Inflammatory macrophage treated with lipopolysaccharide for 1 hour (primary cell): Measurements from ENCODE around the gene EN1.

Experiments used
- DNase-seq, 2 donors: peaks; one replicate each; pipeline ENCODE4 v3.0.0-alpha.2; 2020 to 2022

Gene EN1

DNA sequence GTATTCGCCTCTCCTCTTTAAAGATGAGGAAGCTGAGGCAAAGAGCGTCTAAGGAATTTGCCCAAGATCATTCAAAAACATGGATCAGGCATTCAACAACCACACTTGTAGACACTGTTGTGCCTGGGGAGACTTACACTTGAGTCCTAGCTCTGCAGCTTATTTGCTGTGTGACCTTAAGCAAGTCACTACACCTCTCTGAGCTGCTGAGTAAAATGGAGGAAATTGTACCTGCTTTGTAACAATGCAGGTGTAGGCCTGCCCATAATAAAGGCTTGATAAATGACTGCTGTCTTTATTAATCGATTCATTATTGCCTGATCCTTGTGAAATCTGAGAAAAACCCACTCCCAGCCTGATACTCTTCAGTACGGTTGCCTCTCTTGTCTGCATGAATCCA is 30.8 kb downstream of the EN1 start:
- DNase-seq = no peak

DNA sequence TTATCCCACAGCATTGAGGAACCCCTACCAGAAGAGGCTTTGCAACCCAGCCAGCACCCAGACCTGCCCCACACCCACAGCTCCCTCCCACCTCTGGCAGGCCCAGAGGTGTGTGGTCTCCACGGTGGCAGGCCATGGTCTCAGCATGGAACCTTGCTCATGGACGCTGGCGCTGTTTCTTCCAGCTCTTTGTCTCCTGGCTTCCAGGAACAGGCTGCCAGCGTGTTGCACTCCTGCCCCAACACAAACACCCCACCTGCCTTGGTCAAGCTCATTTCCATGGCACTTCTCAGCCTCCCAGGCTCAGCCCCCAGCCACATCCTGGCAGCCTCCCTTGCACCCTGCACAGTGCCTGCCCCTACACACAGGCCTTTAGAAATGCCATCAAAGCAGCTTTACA is 31.7 kb downstream of the EN1 start:
- DNase-seq = no peak

DNA sequence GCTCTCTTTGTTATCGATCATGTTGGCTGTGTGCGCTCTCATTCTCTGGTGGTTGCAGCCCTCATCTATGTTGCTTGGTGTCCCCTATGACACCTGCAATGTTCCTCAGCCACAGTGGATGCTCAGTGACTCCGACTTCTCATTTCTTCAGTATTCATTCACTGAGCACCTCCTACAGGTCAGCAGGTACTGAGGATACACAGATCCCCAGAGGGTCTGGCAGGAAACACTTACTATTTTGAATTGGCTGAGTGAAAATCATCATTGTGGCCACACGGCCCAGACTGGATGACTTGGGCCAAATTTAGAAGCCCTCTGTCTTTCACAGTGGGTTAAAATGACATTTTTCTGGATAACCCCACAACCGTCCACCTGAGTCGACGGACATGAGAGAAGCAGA is 32.1 kb downstream of the EN1 start:
- DNase-seq = no peak

DNA sequence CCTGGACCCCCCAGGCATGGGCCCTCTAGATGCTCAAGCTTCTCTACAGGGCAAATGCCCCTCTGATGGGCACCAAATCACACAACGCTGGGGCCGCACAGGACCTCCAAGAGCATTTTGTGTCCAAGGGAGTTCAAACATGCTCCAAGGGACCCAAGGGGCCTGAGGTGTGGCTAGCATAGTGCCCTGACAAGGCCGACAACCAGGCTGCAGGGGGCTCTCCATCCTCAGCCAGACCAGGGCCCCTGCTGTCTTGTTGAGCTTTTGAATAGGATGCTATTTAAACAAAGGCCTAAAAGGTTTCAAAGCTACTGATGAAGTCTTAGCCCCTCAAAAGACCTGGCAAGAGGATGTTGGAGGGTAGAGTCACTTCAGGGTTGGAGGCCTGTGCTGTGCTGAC is 33.1 kb downstream of the EN1 start:
- no peak for DNase-seq

DNA sequence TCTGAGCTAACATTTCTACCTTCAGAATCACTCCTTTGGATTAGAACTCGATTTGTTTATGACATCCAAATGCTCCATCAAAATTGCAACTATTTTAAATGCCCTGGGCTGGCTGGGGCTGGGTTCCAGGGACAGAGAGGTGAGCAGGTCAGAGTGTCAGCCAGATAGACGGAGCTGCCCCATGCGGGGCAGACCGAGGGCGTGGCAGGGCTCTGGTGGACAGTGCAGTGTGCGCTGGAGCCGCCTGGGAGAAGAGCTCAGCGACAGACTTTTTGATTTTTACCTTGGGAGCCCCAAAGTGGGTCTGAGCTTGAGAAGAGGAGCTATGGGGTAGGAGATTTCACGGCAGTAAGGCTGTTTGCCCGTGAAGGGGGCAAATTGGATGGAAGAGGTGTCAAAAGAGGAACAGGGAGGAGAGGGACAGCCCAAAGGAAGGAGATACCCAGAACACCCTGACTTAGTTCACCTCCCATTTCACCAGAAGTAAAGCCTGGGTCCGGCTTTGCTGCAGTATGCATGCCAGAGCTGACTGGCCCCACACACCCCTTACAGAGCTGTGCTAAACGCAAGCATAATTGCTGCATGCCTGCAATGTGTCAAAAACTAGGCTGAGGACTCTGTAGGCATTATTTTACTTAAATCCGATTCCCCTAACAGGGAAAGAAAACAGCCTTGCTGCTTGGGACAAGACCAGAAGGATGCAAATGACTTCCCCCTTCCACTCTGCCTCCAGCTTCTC is 33.7 kb downstream of the EN1 start:
- no peak for DNase-seq

DNA sequence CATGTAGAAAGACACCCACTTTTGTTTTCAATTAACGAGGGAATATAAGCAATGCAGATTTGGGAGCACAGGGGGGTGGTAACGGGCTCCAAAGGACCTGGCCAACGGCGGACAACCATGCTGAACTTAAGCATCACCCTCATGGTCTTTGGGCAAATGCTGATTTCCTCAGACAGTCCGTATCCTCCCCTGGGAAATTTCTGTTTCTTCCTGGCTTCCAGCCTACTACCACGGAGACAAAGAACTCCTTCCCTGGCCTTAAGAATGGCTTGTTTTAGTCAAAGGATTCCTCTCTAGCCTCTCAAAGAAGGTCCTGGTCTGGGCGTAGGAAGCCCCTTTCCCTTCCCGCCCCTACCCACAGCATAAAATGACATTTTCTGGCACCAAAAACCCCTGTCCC is 34.3 kb downstream of the EN1 start:
- no peak for DNase-seq

DNA sequence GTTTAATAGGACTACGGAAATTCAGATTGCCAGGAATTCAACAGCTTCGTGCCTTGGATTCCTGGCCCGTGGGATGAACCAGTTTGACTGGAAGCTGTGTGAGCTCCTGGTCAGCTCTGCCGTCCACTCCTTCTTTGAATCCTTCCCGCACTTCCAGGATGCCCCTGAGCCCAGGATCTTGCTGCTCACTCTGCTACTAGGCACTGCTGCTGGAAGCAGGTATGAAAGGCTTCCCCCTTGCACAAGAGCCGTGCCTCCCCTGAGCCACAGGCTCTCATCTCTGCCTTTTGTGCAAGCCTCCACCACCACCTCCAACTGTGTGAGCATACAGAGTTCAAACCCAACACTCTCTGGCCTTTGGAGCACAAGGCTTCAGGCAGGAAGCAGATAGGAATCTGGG is 34.9 kb downstream of the EN1 start:
- DNase-seq = no peak

DNA sequence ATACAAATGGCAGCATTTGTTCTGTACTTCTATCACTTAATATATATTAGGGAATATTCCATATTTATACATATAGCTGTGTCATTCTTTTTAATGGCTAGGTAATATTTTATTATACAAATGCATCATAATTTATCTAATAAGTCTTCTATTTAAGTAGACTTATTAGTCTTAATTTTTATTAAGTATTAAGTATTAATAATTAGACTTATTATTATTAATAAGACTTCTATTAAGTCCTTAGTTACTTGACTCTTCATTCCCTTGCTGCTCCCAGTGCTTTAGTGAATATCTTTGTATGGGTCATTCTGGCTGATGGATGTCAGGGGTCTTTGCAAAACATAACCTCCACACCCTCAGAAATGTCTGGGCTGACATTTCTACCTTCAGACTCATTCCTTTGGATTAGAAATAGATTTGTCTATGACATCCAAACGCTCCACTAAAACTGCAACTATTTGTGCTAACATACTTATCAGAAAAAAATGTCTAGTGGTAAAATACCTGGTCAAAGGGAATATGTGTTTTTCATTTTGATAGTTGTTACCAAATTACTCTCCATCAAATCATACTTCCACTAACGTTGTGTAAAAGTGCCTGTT is 35.8 kb downstream of the EN1 start:
- no peak for DNase-seq

DNA sequence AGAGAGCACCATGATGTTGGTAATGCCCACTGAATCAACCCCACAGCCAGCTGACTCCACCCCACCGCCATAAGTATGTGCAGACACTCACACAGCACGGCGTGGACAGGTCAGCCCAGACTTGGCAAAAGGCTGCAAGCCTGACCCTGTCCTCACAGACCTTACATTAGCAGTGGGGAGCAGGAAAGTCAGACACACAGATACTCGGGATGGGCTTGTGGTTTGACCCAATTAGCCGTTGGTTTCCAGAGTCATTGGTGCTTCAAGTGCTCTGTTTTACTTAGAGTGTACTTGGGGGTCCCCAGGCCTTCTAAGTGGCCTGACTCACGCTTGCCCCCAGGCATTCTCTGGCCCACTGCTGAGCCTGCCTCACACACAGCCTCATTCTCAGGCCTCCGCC is 36.7 kb downstream of the EN1 start:
- no peak for DNase-seq

DNA sequence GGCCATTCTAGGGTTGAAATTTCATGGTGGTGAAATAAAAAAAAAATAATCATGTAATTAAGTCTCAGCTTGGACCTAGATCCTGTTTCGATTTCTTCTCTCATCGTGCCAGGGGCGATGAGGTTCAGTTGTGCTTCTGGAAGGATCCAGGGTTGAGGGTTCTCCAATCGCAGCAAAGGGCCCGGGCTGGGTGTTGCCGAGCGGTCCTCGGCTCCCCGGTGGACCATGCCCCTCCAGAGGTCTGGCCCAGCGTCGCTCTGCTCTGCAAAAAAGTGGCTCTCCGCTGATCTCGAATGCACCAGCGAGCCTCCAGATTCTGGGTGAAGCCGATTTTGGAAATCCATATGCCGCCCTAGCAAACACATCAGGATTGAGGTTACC is 39.0 kb downstream of the EN1 start:
- no peak for DNase-seq

DNA sequence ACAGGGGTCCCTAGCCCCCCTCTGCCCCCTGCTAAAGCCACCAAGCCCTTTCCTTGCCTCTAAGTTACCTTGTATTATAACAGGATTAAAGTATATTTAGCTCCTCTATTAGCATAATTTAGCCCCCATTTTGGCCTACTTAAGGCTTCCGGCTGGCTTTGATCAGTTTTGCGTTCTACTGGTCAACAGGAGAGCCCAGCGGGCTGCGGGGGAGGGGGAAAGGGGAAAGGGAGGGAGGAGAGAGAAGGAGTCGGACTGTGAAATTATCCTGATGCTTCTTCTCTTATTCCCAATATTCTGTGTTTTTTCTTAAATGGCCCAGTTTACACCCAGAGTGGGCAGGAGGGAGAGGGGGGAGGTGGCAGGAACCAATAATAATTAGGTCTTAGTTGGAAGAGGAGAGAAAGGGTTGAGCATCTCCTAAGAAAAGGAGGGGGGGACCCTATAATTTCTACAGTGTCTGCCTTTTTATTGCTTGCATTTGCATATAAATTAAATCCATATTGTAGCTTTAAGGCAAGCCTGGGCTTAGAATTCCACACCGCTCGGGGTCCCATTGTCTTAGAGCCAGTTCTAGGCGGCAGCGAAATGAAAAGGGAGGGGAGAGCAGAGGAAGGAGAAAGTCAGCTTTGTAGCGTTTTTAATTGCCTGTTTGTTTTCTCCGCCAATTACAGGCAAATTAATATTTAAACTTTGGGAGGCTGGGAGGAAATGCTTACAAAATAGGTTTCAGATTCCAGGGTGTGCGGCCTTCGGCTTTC is 39.6 kb downstream of the EN1 start:
- DNase-seq = no peak

DNA sequence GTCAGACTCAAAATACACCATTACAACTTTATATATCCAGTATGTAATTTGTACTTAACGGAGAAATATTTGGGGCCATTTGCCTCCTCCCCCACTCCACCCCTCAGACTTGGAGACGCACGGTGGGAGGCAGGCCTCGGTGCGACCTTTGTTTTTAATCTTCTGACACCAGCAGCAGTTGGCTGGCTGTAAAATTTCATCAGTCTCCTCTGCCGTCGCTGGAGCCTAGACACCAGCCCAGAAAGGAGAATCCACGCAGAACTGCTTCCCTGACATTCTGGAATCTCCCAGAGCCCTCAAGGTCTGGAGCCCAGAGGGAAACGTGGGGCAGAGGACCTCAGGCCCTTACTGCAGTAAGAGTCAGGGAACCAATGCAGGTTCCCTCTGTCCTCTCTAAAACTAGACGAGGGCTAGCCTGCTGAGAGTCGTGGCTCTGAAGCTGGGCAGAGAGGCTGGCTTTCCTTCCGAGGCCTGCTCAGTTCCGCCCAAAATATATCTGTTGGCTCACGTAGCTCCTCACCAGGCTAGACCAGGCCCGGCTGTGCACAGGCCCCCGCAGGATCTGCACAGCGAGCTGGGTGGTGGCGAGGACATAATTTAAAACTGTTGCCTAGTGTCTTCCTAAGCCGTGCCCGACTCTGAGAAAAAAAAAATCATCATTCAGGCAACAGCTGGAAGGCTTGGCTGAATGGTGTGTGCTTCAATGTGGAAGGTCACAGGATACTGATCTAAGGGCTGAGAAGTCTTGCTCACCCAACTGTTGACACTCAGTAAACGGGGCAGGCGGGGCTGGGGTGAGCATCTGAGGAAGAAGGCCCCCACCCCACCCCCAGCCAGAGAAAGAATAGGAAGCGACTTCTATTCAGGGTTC is 40.4 kb downstream of the EN1 start:
- no peak for DNase-seq

DNA sequence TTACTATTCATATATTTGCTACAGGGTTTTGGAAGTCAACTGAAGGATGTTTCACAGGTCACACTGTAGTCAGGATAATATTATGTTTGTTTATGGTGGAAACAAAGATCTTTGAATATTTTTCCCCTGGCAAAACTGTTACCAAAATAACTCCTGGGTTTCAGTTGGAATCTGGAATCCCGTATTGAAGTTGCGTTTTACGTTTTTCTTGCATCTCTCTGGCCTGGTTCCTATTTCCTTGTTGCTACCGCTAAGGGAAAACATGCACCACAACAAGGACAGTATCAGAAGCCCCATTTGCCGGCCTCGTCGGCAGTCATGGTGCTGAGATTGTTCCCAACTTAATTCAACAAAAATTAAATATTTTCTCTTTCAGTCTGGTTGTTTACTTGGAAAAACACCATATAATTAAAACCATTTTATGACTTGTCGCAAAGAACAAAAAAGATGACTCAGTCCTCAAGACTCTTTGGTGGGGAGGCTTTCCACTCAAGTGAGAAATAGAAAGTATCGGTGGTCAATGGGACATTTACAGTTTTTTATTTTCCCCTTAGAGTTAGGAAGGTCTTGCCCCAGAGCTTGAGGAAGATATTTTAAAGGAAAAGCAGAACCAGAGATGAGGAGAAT is 42.3 kb downstream of the EN1 start:
- DNase-seq = no peak

DNA sequence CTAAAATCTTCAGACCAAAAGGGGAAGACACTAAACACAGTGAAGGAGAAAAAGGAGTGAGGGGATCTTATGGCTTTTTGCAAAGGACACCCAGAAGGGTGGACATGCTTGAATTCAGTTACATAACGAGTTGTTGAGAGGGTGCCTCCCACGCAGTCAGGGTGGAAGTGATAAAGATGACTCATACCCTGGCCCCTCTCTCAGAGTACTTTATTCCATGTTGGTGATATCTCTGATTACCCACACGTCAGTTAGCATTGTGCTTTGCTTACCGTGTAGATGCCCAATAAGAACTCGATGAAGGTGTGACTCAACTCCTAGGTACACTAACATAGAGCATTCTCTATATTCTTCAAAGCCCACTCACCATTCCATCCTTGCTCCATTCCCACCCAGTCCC is 44.4 kb downstream of the EN1 start:
- no peak for DNase-seq

DNA sequence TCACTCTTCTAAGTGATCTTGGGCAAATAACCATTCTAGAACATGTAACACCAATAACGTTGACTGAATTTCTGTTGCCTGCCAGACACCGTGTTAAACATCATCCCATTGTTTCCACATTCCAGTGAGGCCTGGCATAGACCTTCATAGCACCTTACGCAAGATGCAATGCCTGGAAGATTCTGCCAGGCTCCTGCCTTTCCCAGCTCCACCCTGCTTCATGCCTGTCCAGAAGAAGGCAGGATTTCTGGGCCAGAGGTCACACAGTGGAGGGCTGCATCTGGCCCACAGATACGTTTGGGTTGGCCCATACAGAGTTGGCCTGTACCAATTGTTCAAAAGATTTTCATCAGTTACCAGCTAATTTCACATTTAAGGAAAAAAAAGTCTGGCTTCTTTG is 46.3 kb downstream of the EN1 start:
- DNase-seq = no peak

DNA sequence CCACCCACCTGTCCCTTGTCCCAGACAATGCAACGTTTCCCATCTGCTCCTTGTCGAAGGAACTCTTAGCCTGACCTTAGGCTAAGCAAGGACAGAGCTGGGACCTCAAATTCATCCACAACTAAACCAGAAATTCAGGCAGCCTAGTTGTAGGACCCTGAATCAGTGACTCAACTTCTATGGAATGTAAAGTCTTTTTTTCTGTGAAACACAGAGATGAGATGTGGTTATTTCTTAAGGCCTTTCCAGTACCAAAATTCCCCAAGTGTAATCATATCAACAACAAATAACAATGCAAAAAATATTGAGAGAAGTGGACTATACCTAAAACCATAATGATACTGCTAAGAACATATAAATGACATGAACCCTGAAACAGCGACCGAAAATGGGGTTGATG is 46.7 kb downstream of the EN1 start:
- no peak for DNase-seq

DNA sequence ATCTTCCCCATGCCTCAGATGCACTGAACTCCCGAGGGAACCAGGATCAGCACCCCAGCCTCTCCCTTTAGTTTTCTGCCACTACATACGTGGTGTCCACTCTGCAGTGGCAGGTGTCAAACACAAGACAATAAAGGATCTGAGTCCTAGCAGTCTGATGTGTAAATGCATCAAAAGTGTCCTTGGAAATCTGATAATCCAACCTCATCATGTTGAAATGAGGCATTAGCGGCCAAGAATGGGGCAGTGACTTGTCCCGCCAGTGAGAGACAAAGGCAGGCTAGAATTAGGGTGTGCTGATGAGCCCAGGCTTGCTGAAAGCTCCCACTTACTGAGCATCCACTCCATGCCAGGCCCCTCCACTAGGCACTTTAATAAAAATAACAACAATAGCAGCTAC is 52.9 kb downstream of the EN1 start:
- DNase-seq = no peak
